CD14-positive monocyte (primary cell): Measurements from ENCODE around the gene COLQ. TPM values are rescaled to one million over a fixed set of nuclear protein-coding genes. Genes with fewer than 3 reads are reported as not detected.

Experiments used
- DNase-seq, 3 donors: peaks; one replicate each; pipeline ENCODE4 v3.0.0-alpha.2; 2011 to 2022
- H2AFZ ChIP-seq: 2 replicates; pipeline ENCODE4 v1.6.0; 2012; ENCODE audit warnings: mild to moderate bottlenecking, low read depth, low read length, inconsistent platforms; ENCODE audit not compliant: insufficient read depth, poor library complexity, severe bottlenecking
- H3K27ac ChIP-seq, 2 donors: 1 replicate in 1 of 2; 2 replicates in 1 of 2; pipeline ENCODE4 v1.5.1; 2012 to 2013; ENCODE audit warnings: low read length in 2 of 2, control low read depth in 1 of 2, inconsistent platforms in 1 of 2, low read depth in 1 of 2, mild to moderate bottlenecking in 1 of 2
- H3K27me3 ChIP-seq, 2 donors: one replicate each; pipeline versions ENCODE4 v1.6.0 to v1.6.1; 2011 to 2013; ENCODE audit warnings: low read length in 2 of 2; ENCODE audit not compliant: control insufficient read depth in 2 of 2, insufficient read depth in 2 of 2
- H3K36me3 ChIP-seq, 2 donors: replicated peaks in 1 of 2; 1 replicate in 1 of 2; 2 replicates in 1 of 2; pipeline versions ENCODE4 v1.5.1 to v1.6.1; 2012 to 2013; ENCODE audit warnings: low read length in 2 of 2, control low read depth in 1 of 2, inconsistent platforms in 1 of 2, mild to moderate bottlenecking in 1 of 2; ENCODE audit not compliant: insufficient read depth in 2 of 2, control insufficient read depth in 1 of 2
- H3K4me1 ChIP-seq, 2 donors: 1 replicate in 1 of 2; 2 replicates in 1 of 2; pipeline versions ENCODE4 v1.5.1 to v1.6.1; 2012 to 2013; ENCODE audit warnings: low read length in 2 of 2, control low read depth in 1 of 2, inconsistent platforms in 1 of 2, mild to moderate bottlenecking in 1 of 2, moderate library complexity in 1 of 2; ENCODE audit not compliant: insufficient read depth in 2 of 2, control insufficient read depth in 1 of 2
- H3K4me2 ChIP-seq: replicated peaks from 2 replicates; pipeline ENCODE3; 2012; ENCODE audit warnings: low read length, moderate library complexity, mild to moderate bottlenecking; ENCODE audit not compliant: poor library complexity, severe bottlenecking; ENCODE audit errors: extremely low read depth
- H3K4me3 ChIP-seq, 3 experiments: fragments of 200-600 bp in 1 of 3; sonication (generic) in 1 of 3; replicated peaks in 1 of 3; 1 replicate in 2 of 3; 2 replicates in 1 of 3; pipeline ENCODE4 v1.5.1; 2011 to 2013; ENCODE audit warnings: low read length in 3 of 3, mild to moderate bottlenecking in 3 of 3, control low read depth in 2 of 3, low read depth in 2 of 3, inconsistent platforms in 1 of 3, moderate library complexity in 1 of 3
- H3K79me2 ChIP-seq: 2 replicates; pipeline ENCODE4 v1.6.0; 2012; ENCODE audit warnings: mild to moderate bottlenecking, control low read depth, inconsistent platforms, low read length, moderate library complexity; ENCODE audit not compliant: insufficient read depth
- H3K9ac ChIP-seq: 2 replicates; pipeline ENCODE4 v1.6.0; 2017; ENCODE audit warnings: low read length, mild to moderate bottlenecking; ENCODE audit not compliant: insufficient read depth, poor library complexity, severe bottlenecking
- H3K9me3 ChIP-seq, 2 donors: replicated peaks in 1 of 2; 1 replicate in 1 of 2; 2 replicates in 1 of 2; pipeline versions ENCODE4 v1.5.1 to v1.6.1; 2012 to 2013; ENCODE audit warnings: low read length in 2 of 2, control low read depth in 1 of 2; ENCODE audit not compliant: control insufficient read depth in 1 of 2, insufficient read depth in 1 of 2
- H4K20me1 ChIP-seq: 2 replicates; pipeline ENCODE4 v1.6.0; 2012; ENCODE audit warnings: mild to moderate bottlenecking, low read length, control low read depth, moderate library complexity; ENCODE audit not compliant: insufficient read depth
- H3K27ac Mint-ChIP-seq, 7 donors: one replicate each; pipeline ENCODE4 v1.8.0; 2020; ENCODE audit warnings: mild to moderate bottlenecking in 7 of 7, mixed read lengths in 7 of 7, moderate library complexity in 6 of 7, inconsistent platforms in 2 of 7
- H3K27me3 Mint-ChIP-seq, 3 donors: one replicate each; pipeline ENCODE4 v1.8.0; 2021 to 2022; ENCODE audit warnings: low read depth in 3 of 3, mild to moderate bottlenecking in 3 of 3, mixed read lengths in 3 of 3, moderate library complexity in 3 of 3, inconsistent platforms in 1 of 3
- H3K36me3 Mint-ChIP-seq, 2 donors: one replicate each; pipeline ENCODE4 v1.8.0; 2020; ENCODE audit warnings: mixed read lengths in 2 of 2, inconsistent platforms in 1 of 2, mild to moderate bottlenecking in 1 of 2
- H3K4me1 Mint-ChIP-seq: one replicate; pipeline ENCODE4 v1.8.0; 2020; ENCODE audit warnings: mild to moderate bottlenecking, mixed read lengths
- H3K4me3 Mint-ChIP-seq, 2 donors: one replicate each; pipeline ENCODE4 v1.8.0; 2020; ENCODE audit warnings: mild to moderate bottlenecking in 2 of 2, mixed read lengths in 2 of 2, moderate library complexity in 1 of 2
- H3K9me3 Mint-ChIP-seq, 7 donors: one replicate each; pipeline ENCODE4 v1.8.0; 2020 to 2022; ENCODE audit warnings: mixed read lengths in 7 of 7, mild to moderate bottlenecking in 6 of 7, moderate library complexity in 6 of 7, inconsistent platforms in 2 of 7
- WGBS: methylation state at CpG from one replicate; pipeline ENCODE4 v1.1.5; 2013; ENCODE audit warnings: missing lambda C conversion rate; ENCODE audit not compliant: insufficient coverage; 5-methylcytosine and 5-hydroxymethylcytosine counted together
- intact Hi-C, 2 donors: fragments of 100-400 bp; cut with micrococcal nuclease; formaldehyde crosslinking; loops; one replicate each; pipeline versions ENCODE4 v1.15.0 to v1.15.1; 2023
- polyA plus RNA-seq, 3 donors: library from polyadenylated mRNA; depleted of rRNA in 1 of 3; unstranded in 2 of 3; stranded (reverse) in 1 of 3; fragments of 300-500 nt in 2 of 3; fragments of >200 nt in 1 of 3; fragmentation: Illumina TruSeq in 2 of 3; gene quantifications; 1 replicate in 2 of 3; 2 replicates in 1 of 3; pipeline ENCODE4 v1.2.3, GENCODE V29; 2012 to 2021
- TF ChIP-seq, protein P1 (sequence below): fragments of 200-600 bp; IDR thresholded peaks from one replicate; pipeline ENCODE4 v1.8.0; 2022; ENCODE audit warnings: antibody characterized with exemption, mild to moderate bottlenecking

The COLQ gene
- polyA plus RNA-seq, 3 donors = 0.23 to 1.9 (median 0.73) TPM

DNA sequence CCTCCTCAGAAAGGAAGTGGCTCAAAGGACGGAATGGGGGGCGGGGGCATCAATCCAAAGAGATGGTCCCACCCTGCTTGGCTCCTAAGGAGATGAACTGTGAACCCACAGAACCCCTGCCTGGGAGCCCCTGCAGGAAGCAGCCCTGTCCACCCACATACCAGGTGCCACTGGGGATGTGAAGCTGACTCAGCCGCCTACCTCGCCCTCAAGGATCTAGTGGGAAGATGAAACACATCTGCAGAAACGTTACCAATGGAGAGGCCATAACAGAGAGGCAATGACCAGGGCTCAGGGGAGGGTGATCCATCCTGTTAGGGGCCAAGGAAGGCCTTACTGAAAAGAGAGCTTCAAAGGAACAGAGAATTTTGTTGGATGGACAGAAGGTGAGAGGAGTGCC, 59.1 kb downstream of the COLQ start:
- H3K36me3 ChIP-seq = no peaks in the 10 kb centered on the region
- TF ChIP-seq, protein P1, sequence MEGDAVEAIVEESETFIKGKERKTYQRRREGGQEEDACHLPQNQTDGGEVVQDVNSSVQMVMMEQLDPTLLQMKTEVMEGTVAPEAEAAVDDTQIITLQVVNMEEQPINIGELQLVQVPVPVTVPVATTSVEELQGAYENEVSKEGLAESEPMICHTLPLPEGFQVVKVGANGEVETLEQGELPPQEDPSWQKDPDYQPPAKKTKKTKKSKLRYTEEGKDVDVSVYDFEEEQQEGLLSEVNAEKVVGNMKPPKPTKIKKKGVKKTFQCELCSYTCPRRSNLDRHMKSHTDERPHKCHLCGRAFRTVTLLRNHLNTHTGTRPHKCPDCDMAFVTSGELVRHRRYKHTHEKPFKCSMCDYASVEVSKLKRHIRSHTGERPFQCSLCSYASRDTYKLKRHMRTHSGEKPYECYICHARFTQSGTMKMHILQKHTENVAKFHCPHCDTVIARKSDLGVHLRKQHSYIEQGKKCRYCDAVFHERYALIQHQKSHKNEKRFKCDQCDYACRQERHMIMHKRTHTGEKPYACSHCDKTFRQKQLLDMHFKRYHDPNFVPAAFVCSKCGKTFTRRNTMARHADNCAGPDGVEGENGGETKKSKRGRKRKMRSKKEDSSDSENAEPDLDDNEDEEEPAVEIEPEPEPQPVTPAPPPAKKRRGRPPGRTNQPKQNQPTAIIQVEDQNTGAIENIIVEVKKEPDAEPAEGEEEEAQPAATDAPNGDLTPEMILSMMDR = no peak
- WGBS = 45% methylated on average over 3 of the region's 5 CpGs
- peaks cover 0 to 2% of the 10 kb centered on the region in 2 donors for H3K9me3 ChIP-seq
- H3K4me3 ChIP-seq = no peak overlapping the region
- peaks cover 0 to 10% (median 4%) of the 10 kb centered on the region in 7 donors for H3K9me3 Mint-ChIP-seq
- intact Hi-C loops = no loop called here
- peaks cover 12 to 14% of the 10 kb centered on the region in 2 donors for H3K4me1 ChIP-seq
- H3K4me1 Mint-ChIP-seq = peaks cover 19% of the 10 kb centered on the region
- no peak overlapping the region for H3K27ac ChIP-seq
- no peak overlapping the region for H3K9ac ChIP-seq
- no peak overlapping the region for H3K4me3 Mint-ChIP-seq
- no peaks in the 10 kb centered on the region for H3K79me2 ChIP-seq
- no peak for DNase-seq
- peak overlapping the region in 1 of 7 donors; percentile 72 for H3K27ac Mint-ChIP-seq
- peaks cover 0 to 1% (median 1%) of the 10 kb centered on the region in 3 donors for H3K27me3 Mint-ChIP-seq
- peaks cover 0 to 1% of the 10 kb centered on the region in 2 donors for H3K36me3 Mint-ChIP-seq
- H2AFZ ChIP-seq = no peak overlapping the region
- H4K20me1 ChIP-seq = no peaks in the 10 kb centered on the region
- H3K27me3 ChIP-seq = no peaks in the 10 kb centered on the region
- no peak overlapping the region for H3K4me2 ChIP-seq

DNA sequence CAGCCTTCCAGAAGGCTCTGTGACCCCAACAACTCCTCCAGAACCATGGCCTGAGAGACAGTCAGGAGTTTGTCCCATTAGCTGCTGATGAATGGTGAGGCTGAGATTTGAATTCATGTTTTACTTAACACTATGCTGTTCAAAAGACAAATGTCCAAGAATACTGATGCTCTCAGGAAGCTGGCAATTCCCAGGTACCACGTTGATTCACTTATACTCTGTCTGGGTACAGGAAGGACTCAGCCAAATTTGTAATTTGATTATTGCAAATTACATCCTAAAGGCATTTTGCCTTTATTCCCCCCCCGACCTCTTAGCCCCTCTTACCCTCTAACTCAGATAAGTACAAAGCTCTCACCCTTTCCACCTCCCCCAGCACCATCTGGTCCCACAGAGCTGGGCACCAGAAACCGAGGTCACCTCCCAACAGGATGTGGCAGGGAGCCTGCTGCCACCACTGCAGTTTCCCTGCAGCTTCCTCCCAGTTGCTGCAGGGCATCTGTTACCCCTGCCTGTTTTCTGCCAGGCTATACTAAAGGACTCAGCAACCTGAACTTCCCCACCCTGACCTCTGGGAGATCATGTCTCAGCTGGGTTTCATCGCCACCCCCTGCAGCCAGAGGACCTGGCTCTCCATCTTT, 60.5 kb downstream of the COLQ start:
- Histone ChIP-seq H3K36me3 (no peaks in the 10 kb centered on the region), H3K9ac (no peak overlapping the region), H3K9me3 (peaks cover 0 to 2% of the 10 kb centered on the region in 2 donors), H3K4me2 (no peak overlapping the region), H4K20me1 (no peaks in the 10 kb centered on the region), H3K4me1 (peaks cover 12 to 14% of the 10 kb centered on the region in 2 donors), H2AFZ (peak overlapping the region; percentile 38), H3K27ac (no peak overlapping the region), H3K4me3 (no peak overlapping the region), H3K79me2 (no peaks in the 10 kb centered on the region), H3K27me3 (no peaks in the 10 kb centered on the region)
- WGBS = 0% methylated on average over 2 of the region's 4 CpGs
- Mint-ChIP-seq H3K4me1 (peaks cover 19% of the 10 kb centered on the region), H3K36me3 (peaks cover 0 to 1% of the 10 kb centered on the region in 2 donors), H3K4me3 (no peak overlapping the region), H3K27ac (peak overlapping the region in 3 of 7 donors; percentile 10 to 68 (median 45)), H3K9me3 (peaks cover 0 to 10% (median 4%) of the 10 kb centered on the region in 7 donors), H3K27me3 (peaks cover 0 to 1% (median 1%) of the 10 kb centered on the region in 3 donors)
- TF ChIP-seq, protein P1 = no peak
- DNase-seq = no peak
- intact Hi-C loops = no loop called here
